Upper lobe of left lung (tissue), 6 donors: ENCODE data around the gene CEP170B. TPM values are rescaled to one million over a fixed set of nuclear protein-coding genes. Genes with fewer than 3 reads are reported as not detected.
A peak's percentile ranks its signal among the peaks of the same experiment; 100 is the strongest.

Source experiments
- ATAC-seq, 2 donors: fragments of 200-7000 bp; cut with Tn5 transposase; one replicate each; pipeline ENCODE4 v1.9.1; 2022; ENCODE audit warnings: mild to moderate bottlenecking in 2 of 2, moderate library complexity in 2 of 2; ENCODE audit not compliant: low FRiP score in 2 of 2
- DNase-seq, 2 donors: peaks; one replicate each; pipeline ENCODE4 v3.0.0-alpha.2; 2019 to 2020
- H3K27ac ChIP-seq, 4 donors: fragments of 200-600 bp; sonication (generic); one replicate each; pipeline ENCODE4 v1.5.1; 2016 to 2019
- H3K27me3 ChIP-seq, 4 donors: fragments of 200-600 bp; sonication (generic); one replicate each; pipeline ENCODE4 v1.5.1; 2017 to 2019
- H3K36me3 ChIP-seq, 4 donors: fragments of 200-600 bp; sonication (generic); one replicate each; pipeline ENCODE4 v1.5.1; 2016 to 2019
- H3K4me1 ChIP-seq, 4 donors: fragments of 200-600 bp; sonication (generic); one replicate each; pipeline ENCODE4 v1.5.1; 2018 to 2019
- H3K4me3 ChIP-seq, 4 donors: fragments of 200-600 bp; sonication (generic); one replicate each; pipeline ENCODE4 v1.5.1; 2017 to 2019; ENCODE audit warnings: mild to moderate bottlenecking in 2 of 4, moderate library complexity in 1 of 4
- H3K9me3 ChIP-seq, 4 donors: fragments of 200-600 bp; sonication (generic); one replicate each; pipeline ENCODE4 v1.5.1; 2018 to 2019
- CTCF ChIP-seq, 6 experiments: fragments of 450-650 bp in 4 of 6; fragments of 200-600 bp in 2 of 6; sonication (generic) in 2 of 6; IDR thresholded peaks; one replicate each; pipeline ENCODE4 v1.5.1; 2016 to 2019; ENCODE audit warnings: antibody characterized with exemption in 6 of 6
- EP300 ChIP-seq, 4 donors: sonication (generic); formaldehyde crosslinking; IDR thresholded peaks; one replicate each; pipeline ENCODE4 v1.5.1; 2017; ENCODE audit warnings: antibody characterized with exemption in 4 of 4, control low read depth in 2 of 4
- POLR2A ChIP-seq, 4 donors: fragments of 450-650 bp; IDR thresholded peaks; one replicate each; pipeline ENCODE4 v1.5.1; 2016 to 2017; ENCODE audit warnings: antibody characterized with exemption in 4 of 4, mild to moderate bottlenecking in 2 of 4
- POLR2AphosphoS5 ChIP-seq, 2 donors: sonication (generic); formaldehyde crosslinking; IDR thresholded peaks; one replicate each; pipeline ENCODE4 v1.5.1; 2017; ENCODE audit warnings: antibody characterized with exemption in 2 of 2
- WGBS, 2 donors: methylation state at CpG; one replicate each; pipeline ENCODE4 v1.1.5; 2017 to 2018; 5-methylcytosine and 5-hydroxymethylcytosine counted together
- total RNA-seq, 6 donors: library from RNA; depleted of rRNA in 4 of 6; stranded (reverse); fragments of >200 nt in 4 of 6; gene quantifications; one replicate each; pipeline versions ENCODE4 v1.1.0 to v1.2.1, GENCODE V29; 2016 to 2021
- donor health status: DM: no; HTN: no; CAD: no; lungs with moderate emphysema.
- donor health status: DM: no; HTN: yes; CAD: no; lungs with severe emphysema.

Gene CEP170B
- total RNA-seq, 6 donors from 2014 or later, result 24.2 to 57.8 (median 35.6) TPM

DNA sequence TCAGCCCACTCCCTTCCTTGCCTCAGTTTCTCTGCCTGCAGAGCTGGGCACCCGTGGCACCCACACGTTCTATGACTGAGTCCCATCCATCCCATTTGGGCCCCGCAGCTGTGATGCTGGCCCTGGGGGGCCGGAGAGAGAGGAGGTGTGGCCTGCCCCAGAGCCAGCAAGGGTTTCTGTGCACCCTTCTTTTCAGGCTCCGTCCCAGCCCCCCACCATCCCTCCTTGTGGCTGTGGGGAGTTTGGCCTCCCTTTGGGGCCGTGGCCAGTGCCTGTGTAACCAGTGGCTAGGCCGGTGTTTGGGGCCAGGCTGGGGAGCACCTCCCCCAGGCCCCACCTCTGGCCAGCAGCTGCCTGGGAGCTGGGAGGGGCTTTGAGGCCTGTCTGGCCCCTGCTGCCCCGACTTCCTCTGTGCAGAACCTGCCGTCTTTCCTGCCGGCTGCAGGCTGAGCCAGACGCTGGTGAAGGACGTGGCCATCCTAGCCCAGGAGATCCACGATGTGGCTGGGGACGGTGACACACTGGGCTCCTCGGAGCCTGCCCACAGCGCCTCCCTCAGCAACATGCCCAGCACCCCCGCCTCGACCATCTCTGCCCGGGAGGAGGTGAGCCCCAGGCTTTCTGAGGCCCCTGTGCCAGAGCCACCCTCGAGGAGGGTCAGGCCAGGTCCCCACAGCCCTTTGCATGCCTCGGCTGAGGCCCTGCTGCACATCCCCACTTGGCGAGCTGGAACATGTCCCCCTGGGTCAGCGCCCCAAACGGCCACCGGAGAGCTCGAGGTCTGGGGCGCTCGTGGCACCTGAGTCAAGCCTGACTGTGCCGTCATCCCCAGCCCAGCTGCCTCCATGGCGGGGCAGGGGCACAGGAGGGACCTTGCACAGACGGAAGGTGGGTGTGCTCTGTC, 27.7 kb downstream of the CEP170B start:
- no peaks in the 10 kb centered on the region for H3K9me3 ChIP-seq
- DNase-seq, result peak; percentile 17 to 69
- H3K4me3 ChIP-seq, result no peak overlapping the region
- H3K4me1 ChIP-seq, result peaks cover 0 to 18% (median 15%) of the 10 kb centered on the region in 4 donors
- H3K27me3 ChIP-seq, result no peaks in the 10 kb centered on the region
- no peak for ATAC-seq
- WGBS, 2 donors, result 81% methylated on average over 24 of the region's 31 CpGs; no CpG with 5 or more reads in 1 of the 2 donors
- H3K27ac ChIP-seq, result no peak overlapping the region
- TF ChIP-seq CTCF (IDR thresholded peaks at IDR 0.05) (no peak), POLR2AphosphoS5 (IDR thresholded peaks at IDR 0.05) (no peak), EP300 (IDR thresholded peaks at IDR 0.05) (no peak), POLR2A (IDR thresholded peaks at IDR 0.05) (no peak)
- peaks cover 0 to 14% (median 5%) of the 10 kb centered on the region in 4 donors for H3K36me3 ChIP-seq

DNA sequence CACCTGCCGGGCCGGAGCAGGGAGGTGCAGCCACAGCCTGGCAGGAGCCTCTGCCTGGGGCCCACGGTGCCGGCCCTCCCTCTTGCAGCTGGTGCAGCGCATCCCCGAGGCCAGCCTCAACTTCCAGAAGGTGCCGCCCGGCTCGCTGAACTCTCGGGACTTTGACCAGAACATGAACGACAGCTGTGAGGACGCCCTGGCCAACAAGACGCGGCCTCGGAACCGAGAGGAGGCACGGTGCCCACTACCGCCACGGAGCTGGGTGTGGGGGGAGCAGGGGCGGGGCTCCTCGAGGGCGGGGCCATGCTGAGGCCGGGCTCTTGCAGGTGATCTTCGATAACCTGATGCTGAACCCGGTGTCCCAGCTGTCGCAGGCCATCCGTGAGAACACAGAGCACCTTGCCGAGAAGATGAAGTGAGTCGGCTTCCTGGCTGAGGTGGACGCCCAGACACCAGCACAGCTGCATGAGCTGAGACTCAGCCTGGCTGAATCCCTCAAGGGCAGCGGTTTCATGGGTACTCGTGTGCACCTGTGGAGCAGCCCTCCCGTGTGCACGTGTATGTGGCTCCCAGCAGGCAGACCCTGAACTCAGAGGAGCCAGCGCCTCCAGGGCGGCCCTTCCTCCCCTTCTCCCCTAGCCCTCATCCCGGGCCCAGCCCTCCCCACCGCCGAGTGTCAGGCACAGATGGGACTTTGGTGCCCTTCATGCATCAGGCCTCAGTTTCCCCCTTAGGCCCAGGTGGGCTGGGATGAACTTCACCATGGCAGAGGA, 28.6 kb downstream of the CEP170B start:
- peaks cover 0 to 7% (median 1%) of the 10 kb centered on the region in 4 donors for H3K36me3 ChIP-seq
- TF ChIP-seq POLR2A (IDR thresholded peaks at IDR 0.05) (no peak), EP300 (IDR thresholded peaks at IDR 0.05) (no peak), CTCF (IDR thresholded peaks at IDR 0.05) (no peak), POLR2AphosphoS5 (IDR thresholded peaks at IDR 0.05) (no peak)
- ATAC-seq, result no peak
- WGBS, 2 donors, result 69 to 91% methylated on average over 7 to 36 of the region's 39 CpGs
- no peak overlapping the region for H3K27ac ChIP-seq
- DNase-seq, result peak; percentile 19 to 84
- H3K4me1 ChIP-seq, result peaks cover 0 to 18% (median 15%) of the 10 kb centered on the region in 4 donors
- H3K4me3 ChIP-seq, result no peak overlapping the region
- H3K27me3 ChIP-seq, result no peaks in the 10 kb centered on the region
- no peaks in the 10 kb centered on the region for H3K9me3 ChIP-seq

GRCh38 chr14:104894331-104895206, 29.5 kb downstream of the CEP170B start:
- peaks cover 0 to 3% (median 1%) of the 10 kb centered on the region in 4 donors for H3K36me3 ChIP-seq
- no peak overlapping the region for H3K4me3 ChIP-seq
- DNase-seq, result peak in 1 of 2 donors; percentile 73
- 78 to 84% methylated on average over 25 to 28 of the region's 30 CpGs for WGBS, 2 donors
- H3K27ac ChIP-seq, result no peak overlapping the region
- TF ChIP-seq POLR2A (IDR thresholded peaks at IDR 0.05), result no peak
- H3K4me1 ChIP-seq, result peaks cover 0 to 18% (median 15%) of the 10 kb centered on the region in 4 donors
- no peaks in the 10 kb centered on the region for H3K9me3 ChIP-seq
- ATAC-seq, result no peak
- H3K27me3 ChIP-seq, result no peaks in the 10 kb centered on the region

DNA sequence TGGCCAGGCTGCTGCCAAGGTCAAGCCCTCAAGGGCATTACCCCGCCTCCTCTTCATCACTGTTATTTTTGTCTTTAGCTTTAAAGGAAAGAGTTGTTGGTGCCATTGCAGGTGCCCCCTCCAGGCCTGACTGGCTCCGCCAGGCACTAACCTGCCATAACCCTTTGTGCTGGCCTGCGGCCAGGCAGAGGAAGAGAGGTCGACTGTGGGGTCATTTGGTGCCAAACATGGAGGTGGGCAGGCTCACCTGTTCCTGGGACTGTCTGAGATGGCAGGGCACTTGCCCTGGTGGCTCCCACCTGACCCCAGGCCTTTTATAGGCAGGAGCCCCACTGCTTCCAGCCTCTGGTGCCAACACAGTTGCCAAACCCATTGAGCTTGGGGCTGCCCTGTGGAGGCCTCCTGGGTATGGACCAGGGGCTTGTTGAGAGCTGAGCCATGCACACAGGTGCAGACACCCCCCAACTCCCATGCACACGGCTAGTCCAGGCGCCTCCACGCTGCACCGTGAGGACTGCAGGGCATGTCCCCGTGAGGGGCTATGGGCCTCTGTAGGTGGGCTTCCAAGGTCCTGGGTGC, 30.2 kb downstream of the CEP170B start:
- H3K27ac ChIP-seq, result peak overlapping the region in 1 of 4 donors; percentile 70
- H3K4me3 ChIP-seq, result no peak overlapping the region
- DNase-seq (no peak), ATAC-seq (peak in 1 of 2 donors; percentile 2)
- H3K27me3 ChIP-seq, result no peaks in the 10 kb centered on the region
- TF ChIP-seq EP300 (IDR thresholded peaks at IDR 0.05) (no peak), POLR2A (IDR thresholded peaks at IDR 0.05) (no peak), CTCF (IDR thresholded peaks at IDR 0.05) (no peak), POLR2AphosphoS5 (IDR thresholded peaks at IDR 0.05) (no peak)
- 71 to 72% methylated on average over 2 to 6 of the region's 9 CpGs for WGBS, 2 donors
- H3K9me3 ChIP-seq, result no peaks in the 10 kb centered on the region
- peaks cover 0 to 3% (median 1%) of the 10 kb centered on the region in 4 donors for H3K36me3 ChIP-seq
- peaks cover 0 to 18% (median 15%) of the 10 kb centered on the region in 4 donors for H3K4me1 ChIP-seq
